Activated T-cell treated with anti-CD3 and anti-CD28 coated beads, Interleukin-2, amount 50 U/mL, for 4 hours (primary cell): ENCODE results near the gene AKR1C4. TPM values are rescaled to one million over a fixed set of nuclear protein-coding genes. Genes with fewer than 3 reads are reported as not detected.
"Not testable (repeated sequence)": the region's sequence is repeated elsewhere in the genome, so short reads cannot be mapped to it uniquely, and the experiment has no call there.

Experiments used
- ATAC-seq, 2 donors: fragments of 200-7000 bp; cut with Tn5 transposase; one replicate each; pipeline ENCODE4 v1.10.0; 2021
- DNase-seq: peaks from one replicate; pipeline ENCODE4 v3.0.0-alpha.2; 2020
- H3K27me3 Mint-ChIP-seq: one replicate; pipeline ENCODE4 v1.8.0; 2021; ENCODE audit warnings: low read depth, mixed read lengths
- H3K36me3 Mint-ChIP-seq: one replicate; pipeline ENCODE4 v1.8.0; 2022; ENCODE audit warnings: mixed read lengths; ENCODE audit not compliant: insufficient read depth
- H3K4me1 Mint-ChIP-seq: one replicate; pipeline ENCODE4 v1.8.0; 2021; ENCODE audit warnings: low read depth, mixed read lengths
- H3K4me3 Mint-ChIP-seq: one replicate; pipeline ENCODE4 v1.8.0; 2021; ENCODE audit warnings: mild to moderate bottlenecking, moderate library complexity, mixed read lengths
- H3K9me3 Mint-ChIP-seq: one replicate; pipeline ENCODE4 v1.8.0; 2021; ENCODE audit warnings: mixed read lengths
- total RNA-seq, 3 donors: library from RNA; stranded (reverse); gene quantifications; one replicate each; pipeline ENCODE4 v1.2.1, GENCODE V29; 2021

The AKR1C4 gene
- total RNA-seq, result under 1 TPM in 1 of 3 donors, not detected in 2; 0.15 TPM

- Mint-ChIP-seq H3K4me1 (no peaks in the 10 kb centered on the region), H3K4me3 (no peak within 1 kb of the TSS), H3K36me3 (no peaks in the 10 kb centered on the region), H3K9me3 (peaks cover 5% of the 10 kb centered on the region), H3K27me3 (no peaks in the 10 kb centered on the region)
- DNase-seq (no peak), ATAC-seq (no peak)
Observed at GRCh38 chr10:5196702-5197113, at the start of gene AKR1C4. TSS of gene AKR1C4 (plus strand) at chr10:5196837. CDS start at chr10:5196868, 31 bp downstream.

GRCh38 chr10:5146920-5147254 is 49.8 kb upstream of the AKR1C4 start:
- no peak overlapping the region for H3K4me3 Mint-ChIP-seq
- no peaks in the 10 kb centered on the region for H3K4me1 Mint-ChIP-seq
- no peaks in the 10 kb centered on the region for H3K27me3 Mint-ChIP-seq
- no peaks in the 10 kb centered on the region for H3K36me3 Mint-ChIP-seq
- DNase-seq (no peak), ATAC-seq (no peak)
- H3K9me3 Mint-ChIP-seq, result no peaks in the 10 kb centered on the region

GRCh38 chr10:5147255-5147980 is 49.2 kb upstream of the AKR1C4 start:
- H3K36me3 Mint-ChIP-seq, result no peaks in the 10 kb centered on the region
- ATAC-seq (no peak), DNase-seq (no peak)
- no peaks in the 10 kb centered on the region for H3K4me1 Mint-ChIP-seq
- H3K27me3 Mint-ChIP-seq, result no peaks in the 10 kb centered on the region
- no peaks in the 10 kb centered on the region for H3K9me3 Mint-ChIP-seq
- H3K4me3 Mint-ChIP-seq, result no peak overlapping the region

DNA sequence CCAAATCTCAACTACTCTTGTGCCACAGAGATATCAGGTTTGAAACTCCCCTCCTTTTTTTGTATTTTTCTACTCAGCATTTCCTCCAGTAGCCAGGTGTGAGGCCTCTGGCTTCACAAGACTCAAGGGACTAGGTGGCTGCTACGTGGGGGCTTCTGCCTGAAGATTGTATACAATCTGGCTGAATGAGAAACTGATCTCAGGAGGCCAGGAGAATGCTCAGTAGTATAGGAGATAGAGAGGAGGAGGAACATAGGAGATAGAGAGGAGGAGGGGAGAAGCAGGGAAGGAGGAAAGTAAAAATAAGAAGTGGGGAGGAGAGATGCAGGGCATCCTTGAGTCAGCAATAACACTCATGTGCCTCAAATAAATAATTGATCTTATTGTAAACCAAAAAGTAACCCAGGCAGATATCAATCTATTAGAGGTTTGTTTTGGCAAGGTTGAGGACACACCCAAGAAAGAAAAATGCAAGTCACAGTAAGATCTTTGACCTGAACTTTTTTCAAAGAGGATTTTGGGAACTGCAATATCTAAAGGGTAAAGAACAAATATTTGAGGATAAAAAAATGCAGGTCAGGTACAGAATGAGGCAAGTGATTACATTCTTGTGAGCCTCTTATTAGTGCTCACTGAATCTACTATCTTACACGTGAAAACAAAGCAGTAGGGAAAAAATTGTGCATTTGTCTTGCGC is 48.5 kb upstream of the AKR1C4 start:
- Mint-ChIP-seq H3K9me3 (no peaks in the 10 kb centered on the region), H3K27me3 (no peaks in the 10 kb centered on the region), H3K36me3 (no peaks in the 10 kb centered on the region), H3K4me3 (no peak overlapping the region), H3K4me1 (no peaks in the 10 kb centered on the region)
- ATAC-seq, result no peak
- no peak for DNase-seq

- Mint-ChIP-seq H3K36me3 (no peaks in the 10 kb centered on the region), H3K9me3 (no peaks in the 10 kb centered on the region), H3K27me3 (no peaks in the 10 kb centered on the region), H3K4me1 (no peaks in the 10 kb centered on the region), H3K4me3 (no peak overlapping the region)
- ATAC-seq, result no peak
- no peak for DNase-seq
Observed at GRCh38 chr10:5148678-5149032, 48.0 kb upstream of the AKR1C4 start.

- no peak overlapping the region for H3K4me3 Mint-ChIP-seq
- no peak for ATAC-seq
- no peaks in the 10 kb centered on the region for H3K36me3 Mint-ChIP-seq
Observed at GRCh38 chr10:5151076-5151475, 45.6 kb upstream of the AKR1C4 start.

GRCh38 chr10:5155951-5156350 is 40.7 kb upstream of the AKR1C4 start:
- ATAC-seq (no peak), DNase-seq (no peak)
- Mint-ChIP-seq H3K4me3 (no peak overlapping the region), H3K9me3 (no peaks in the 10 kb centered on the region), H3K27me3 (peaks cover 6% of the 10 kb centered on the region), H3K4me1 (no peaks in the 10 kb centered on the region), H3K36me3 (no peaks in the 10 kb centered on the region)

More at GRCh38 chr10:5151076-5151475, 45.6 kb upstream of the AKR1C4 start:
- no peaks in the 10 kb centered on the region for H3K27me3 Mint-ChIP-seq
- no peaks in the 10 kb centered on the region for H3K4me1 Mint-ChIP-seq
- no peak for DNase-seq
- no peaks in the 10 kb centered on the region for H3K9me3 Mint-ChIP-seq

- H3K4me3 Mint-ChIP-seq, result no peak overlapping the region
Observed at GRCh38 chr10:5157501-5157900, 39.1 kb upstream of the AKR1C4 start.

GRCh38 chr10:5159126-5159525 is 37.5 kb upstream of the AKR1C4 start:
- ATAC-seq, result no peak
- Mint-ChIP-seq H3K36me3 (no peaks in the 10 kb centered on the region), H3K9me3 (peaks cover 19% of the 10 kb centered on the region), H3K27me3 (peaks cover 14% of the 10 kb centered on the region), H3K4me1 (no peaks in the 10 kb centered on the region), H3K4me3 (no peak overlapping the region)
- no peak for DNase-seq

More at GRCh38 chr10:5157501-5157900, 39.1 kb upstream of the AKR1C4 start:
- no peaks in the 10 kb centered on the region for H3K4me1 Mint-ChIP-seq
- ATAC-seq (no peak), DNase-seq (no peak)
- peaks cover 6% of the 10 kb centered on the region for H3K9me3 Mint-ChIP-seq
- peaks cover 11% of the 10 kb centered on the region for H3K27me3 Mint-ChIP-seq
- H3K36me3 Mint-ChIP-seq, result no peaks in the 10 kb centered on the region

GRCh38 chr10:5163487-5163886 is 33.1 kb upstream of the AKR1C4 start:
- ATAC-seq, result no peak
- peaks cover 41% of the 10 kb centered on the region for H3K9me3 Mint-ChIP-seq
- H3K36me3 Mint-ChIP-seq, result no peaks in the 10 kb centered on the region
- H3K4me1 Mint-ChIP-seq, result no peaks in the 10 kb centered on the region
- DNase-seq, result no peak
- H3K4me3 Mint-ChIP-seq, result no peak overlapping the region
- peaks cover 14% of the 10 kb centered on the region for H3K27me3 Mint-ChIP-seq

GRCh38 chr10:5165738-5166137 is 30.9 kb upstream of the AKR1C4 start:
- Mint-ChIP-seq H3K4me3 (no peak overlapping the region), H3K9me3 (peaks cover 45% of the 10 kb centered on the region), H3K36me3 (no peaks in the 10 kb centered on the region), H3K27me3 (peaks cover 10% of the 10 kb centered on the region), H3K4me1 (no peaks in the 10 kb centered on the region)
- no peak for ATAC-seq
- DNase-seq, result no peak

GRCh38 chr10:5168897-5169420 is 27.7 kb upstream of the AKR1C4 start:
- peak; percentile 59 to 69 for ATAC-seq
- Mint-ChIP-seq H3K4me1 (no peaks in the 10 kb centered on the region), H3K9me3 (peaks cover 28% of the 10 kb centered on the region)

GRCh38 chr10:5175581-5175980 is 21.1 kb upstream of the AKR1C4 start:
- not testable (repeated sequence) for H3K4me3 Mint-ChIP-seq, H3K9me3 Mint-ChIP-seq, H3K4me1 Mint-ChIP-seq, H3K36me3 Mint-ChIP-seq, ATAC-seq, H3K27me3 Mint-ChIP-seq, DNase-seq

More at GRCh38 chr10:5168897-5169420, 27.7 kb upstream of the AKR1C4 start:
- Mint-ChIP-seq H3K27me3 (no peaks in the 10 kb centered on the region), H3K36me3 (no peaks in the 10 kb centered on the region), H3K4me3 (no peak overlapping the region)
- DNase-seq, result no peak

DNA sequence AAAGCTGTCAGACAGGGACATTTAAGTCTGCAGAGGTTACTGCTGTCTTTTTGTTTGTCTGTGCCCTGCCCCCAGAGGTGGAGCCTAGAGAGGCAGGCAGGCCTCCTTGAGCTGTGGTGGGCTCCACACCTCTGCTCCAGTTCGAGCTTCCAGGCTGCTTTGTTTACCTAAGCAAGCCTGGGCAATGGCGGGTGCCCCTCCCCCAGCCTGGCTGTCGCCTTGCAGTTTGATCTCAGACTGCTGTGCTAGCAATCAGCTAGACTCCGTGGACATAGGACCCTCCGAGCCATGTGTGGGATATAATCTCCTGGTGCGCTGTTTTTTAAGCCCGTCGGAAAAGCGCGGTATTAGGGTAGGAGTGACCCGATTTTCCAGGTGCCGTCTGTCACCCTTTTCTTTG is 16.1 kb upstream of the AKR1C4 start:
- DNase-seq, H3K4me1 Mint-ChIP-seq, H3K27me3 Mint-ChIP-seq, H3K36me3 Mint-ChIP-seq, H3K4me3 Mint-ChIP-seq, ATAC-seq, H3K9me3 Mint-ChIP-seq: not testable (repeated sequence)

- peaks cover 5% of the 10 kb centered on the region for H3K27me3 Mint-ChIP-seq
- ATAC-seq (no peak), DNase-seq (no peak)
- H3K4me1 Mint-ChIP-seq, result no peaks in the 10 kb centered on the region
- H3K9me3 Mint-ChIP-seq, result peaks cover 4% of the 10 kb centered on the region
- H3K4me3 Mint-ChIP-seq, result no peak overlapping the region
- H3K36me3 Mint-ChIP-seq, result no peaks in the 10 kb centered on the region
Observed at GRCh38 chr10:5183923-5184322, 12.7 kb upstream of the AKR1C4 start.
